A549 (cell line): ENCODE data around the gene FMNL2.

ENCODE experiments used
- BHLHE40 ChIP-seq: IDR thresholded peaks from 2 replicates; pipeline ENCODE4 v1.6.1; 2012; ENCODE audit warnings: low read depth, low read length, inconsistent platforms
- CBX8 ChIP-seq: fragments of 200-600 bp; sonication (generic); IDR thresholded peaks from 2 replicates; pipeline ENCODE4 v1.6.1; 2016
- CHD2 ChIP-seq: fragments of 150-350 bp; IDR thresholded peaks from 2 replicates; pipeline ENCODE4 v1.6.1; 2014; ENCODE audit warnings: low read length; ENCODE audit not compliant: partially characterized antibody
- CHD4 ChIP-seq: fragments of 200-600 bp; sonication (generic); IDR thresholded peaks from 2 replicates; pipeline ENCODE4 v1.6.1; 2016; ENCODE audit warnings: antibody characterized with exemption, mild to moderate bottlenecking, borderline replicate concordance
- CTCF ChIP-seq: fragments of >200 bp; sonication (Bioruptor Twin); formaldehyde crosslinking; IDR thresholded peaks from 3 replicates; pipeline ENCODE4 v1.5.1; 2016
- HDAC2 ChIP-seq: fragments of 200-600 bp; sonication (generic); IDR thresholded peaks from 2 replicates; pipeline ENCODE4 v1.6.1; 2016
- KDM1A ChIP-seq: fragments of 200-600 bp; sonication (generic); IDR thresholded peaks from 2 replicates; pipeline ENCODE4 v1.6.1; 2016; ENCODE audit warnings: low read depth, mild to moderate bottlenecking
- MAFK ChIP-seq: fragments of 450-650 bp; IDR thresholded peaks from 2 replicates; pipeline ENCODE4 v1.6.1; 2014; ENCODE audit not compliant: partially characterized antibody
- POLR2A ChIP-seq: IDR thresholded peaks from 2 replicates; pipeline ENCODE4 v1.6.1; 2012; ENCODE audit warnings: mild to moderate bottlenecking, low read length
- RAD21 ChIP-seq, 2 experiments: fragments of >200 bp in 1 of 2; sonication (Bioruptor Twin) in 1 of 2; formaldehyde crosslinking in 1 of 2; IDR thresholded peaks in 1 of 2; conservative IDR thresholded peaks in 1 of 2; 2 replicates in 1 of 2; 3 replicates in 1 of 2; pipeline ENCODE4 v1.6.1; 2012 to 2018; ENCODE audit warnings: inconsistent platforms in 1 of 2
- RARB ChIP-seq: fragments of 250-450 bp; sonication (Bioruptor Pico); IDR thresholded peaks from 2 replicates; pipeline ENCODE4 v1.8.0; 2021; ENCODE audit warnings: mild to moderate bottlenecking, moderate library complexity
- SMC3 ChIP-seq: fragments of >200 bp; sonication (Bioruptor Twin); formaldehyde crosslinking; IDR thresholded peaks from 3 replicates; pipeline ENCODE4 v1.6.1; 2018; ENCODE audit warnings: inconsistent platforms
- USF2 ChIP-seq: fragments of 450-650 bp; IDR thresholded peaks from 2 replicates; pipeline ENCODE4 v1.6.1; 2014; ENCODE audit warnings: antibody characterized with exemption
- ZSCAN20 ChIP-seq: fragments of 250-450 bp; sonication (Bioruptor Pico); IDR thresholded peaks from 2 replicates; pipeline ENCODE4 v1.8.0; 2022; ENCODE audit warnings: mild to moderate bottlenecking, moderate library complexity

- TF ChIP-seq RARB (CRISPR knock-in tag) (no peak), USF2 (no peak), CHD2 (no peak), POLR2A (no peak), MAFK (no peak), CBX8 (no peak), HDAC2 (no peak), CTCF (no peak), KDM1A (no peak), BHLHE40 (no peak), ZSCAN20 (CRISPR knock-in tag) (no peak), RAD21 (conservative IDR thresholded peaks at IDR 0.05 in 1 of 2, IDR thresholded peaks at IDR 0.05 in 1 of 2) (no peak), CHD4 (no peak), SMC3 (no peak)
These were observed 280.2 kb downstream of the FMNL2 start for GRCh38 chr2:152615177-152615576.
